ENCODE measurements around the gene SAG. TPM values are rescaled to one million over a fixed set of nuclear protein-coding genes. Genes with fewer than 3 reads are reported as not detected.

SAG gene
- total and polyA plus RNA-seq, 10 of the 15 experiments (the other 5 are each of a cell fraction or from before 2014, with no cell fraction given), result 0.06 to 0.47 TPM; not detected in 8

DNA sequence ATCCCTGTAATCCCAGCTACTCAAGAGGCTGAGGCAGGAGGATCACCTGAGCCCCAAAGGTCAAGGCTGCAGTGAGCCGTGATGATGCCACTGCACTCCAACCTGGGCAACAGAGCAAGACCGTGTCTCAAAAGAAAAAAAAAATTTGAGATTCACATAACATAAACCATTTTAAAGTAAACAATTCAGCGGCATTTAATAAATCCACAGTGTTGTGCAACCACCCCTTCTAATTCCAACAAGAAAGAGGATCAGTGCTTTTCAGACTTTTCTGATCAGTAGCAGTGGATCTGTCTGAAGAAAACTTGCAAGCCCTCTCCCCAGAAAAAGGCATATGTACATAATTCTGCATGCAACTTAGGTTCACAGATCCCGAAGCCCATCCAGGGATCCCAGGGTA lies 7.2 kb upstream of the SAG start (continued):
- TF ChIP-seq ZBTB40 (IDR thresholded peaks at IDR 0.05; ENCODE audit: borderline replicate concordance) (no peak), SMARCA5 (IDR thresholded peaks at IDR 0.05) (no peak)
- TF ChIP-seq, protein P1, sequence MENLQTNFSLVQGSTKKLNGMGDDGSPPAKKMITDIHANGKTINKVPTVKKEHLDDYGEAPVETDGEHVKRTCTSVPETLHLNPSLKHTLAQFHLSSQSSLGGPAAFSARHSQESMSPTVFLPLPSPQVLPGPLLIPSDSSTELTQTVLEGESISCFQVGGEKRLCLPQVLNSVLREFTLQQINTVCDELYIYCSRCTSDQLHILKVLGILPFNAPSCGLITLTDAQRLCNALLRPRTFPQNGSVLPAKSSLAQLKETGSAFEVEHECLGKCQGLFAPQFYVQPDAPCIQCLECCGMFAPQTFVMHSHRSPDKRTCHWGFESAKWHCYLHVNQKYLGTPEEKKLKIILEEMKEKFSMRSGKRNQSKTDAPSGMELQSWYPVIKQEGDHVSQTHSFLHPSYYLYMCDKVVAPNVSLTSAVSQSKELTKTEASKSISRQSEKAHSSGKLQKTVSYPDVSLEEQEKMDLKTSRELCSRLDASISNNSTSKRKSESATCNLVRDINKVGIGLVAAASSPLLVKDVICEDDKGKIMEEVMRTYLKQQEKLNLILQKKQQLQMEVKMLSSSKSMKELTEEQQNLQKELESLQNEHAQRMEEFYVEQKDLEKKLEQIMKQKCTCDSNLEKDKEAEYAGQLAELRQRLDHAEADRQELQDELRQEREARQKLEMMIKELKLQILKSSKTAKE (IDR thresholded peaks at IDR 0.05; ENCODE audit: low read depth, poor library complexity, severe bottlenecking), result no peak

- Histone ChIP-seq H2AFZ (ENCODE audit: control insufficient read depth, low read depth, low read length) (no peak overlapping the region), H3K4me3 (no peak overlapping the region), H3K9ac (ENCODE audit: control insufficient read depth, insufficient read depth, low read length) (no peak overlapping the region), H3K27me3 (replicated peaks in 1 of 2; ENCODE audit: control insufficient read depth in 2 of 2, insufficient read depth in 2 of 2, low read length in 1 of 2) (no peaks in the 10 kb centered on the region), H3K4me1 (ENCODE audit: control insufficient read depth, insufficient read depth, low read length) (no peaks in the 10 kb centered on the region), H3K4me2 (ENCODE audit: control insufficient read depth, insufficient read depth) (no peak overlapping the region), H3K9me3 (replicated peaks; ENCODE audit: control insufficient read depth, insufficient read depth, low read length) (no peaks in the 10 kb centered on the region), H3K36me3 (ENCODE audit: control insufficient read depth in 2 of 2, insufficient read depth in 2 of 2, low read length in 1 of 2) (peaks cover 1 to 2% of the 10 kb centered on the region in 2 experiments; a peak in 2 of 4 replicates), H3K79me2 (ENCODE audit: control insufficient read depth, insufficient read depth, low read length) (no peaks in the 10 kb centered on the region), H3K27ac (ENCODE audit: control insufficient read depth, insufficient read depth) (no peak overlapping the region), H4K20me1 (ENCODE audit: control insufficient read depth, insufficient read depth) (no peaks in the 10 kb centered on the region)
- no TSS peak for BruUV-seq (replicated peaks)
- ChIA-PET RAD21 (ENCODE audit: unreplicated experiment) (no interaction called here), CTCF (no interaction called here), SMC1A (ENCODE audit: uncharacterized antibody, unreplicated experiment) (no interaction called here), POLR2A (no interaction called here)
- no peak for FAIRE-seq
- intact Hi-C loops (cut with micrococcal nuclease; ENCODE audit: unreplicated experiment) (no loop called here), in situ Hi-C loops (cut with MboI) (no loop called here)
- no peak for DNase-seq (ENCODE audit: low read depth, low spot score)
- no peak for ATAC-seq
- WGBS (ENCODE audit: insufficient coverage, insufficient replicate concordance, low lambda C conversion rate, missing lambda C conversion rate), result 90% methylated on average over 2 of the region's 2 CpGs
- TF ChIP-seq NFYB (IDR thresholded peaks at IDR 0.05; ENCODE audit: insufficient read depth, low read depth, low read length) (no peak), CEBPB (IDR thresholded peaks at IDR 0.05; ENCODE audit: borderline replicate concordance in 1 of 2, low read depth in 2 of 2, low read length in 2 of 2) (no peak), ETV6 (conservative IDR thresholded peaks at IDR 0.05 in 1 of 2, IDR thresholded peaks at IDR 0.05 in 1 of 2; ENCODE audit: borderline replicate concordance in 1 of 2, low read depth in 1 of 2) (no peak), PML (IDR thresholded peaks at IDR 0.05; ENCODE audit: low read length) (no peak), CBFB (IDR thresholded peaks at IDR 0.05; ENCODE audit: low read depth) (no peak), FOS (IDR thresholded peaks at IDR 0.05; ENCODE audit: borderline replicate concordance, extremely low read depth, insufficient read length) (no peak), IKZF1 (conservative IDR thresholded peaks at IDR 0.05) (no peak)
These were observed 6.4 kb upstream of the SAG start for GRCh38 chr2:233301248-233301647.
